ENCODE results near the gene GPR85.
"Not testable (repeated sequence)": the region's sequence is repeated elsewhere in the genome, so short reads cannot be mapped to it uniquely, and the experiment has no call there.

Gene GPR85

GRCh38 chr7:113086431-113086888, at the start of gene GPR85:
Gene GPR85 (minus strand): TSS chr7:113086827. CDS start chr7:113084721, 2,106 bp downstream.
- in situ Hi-C loops (cut with HindIII; ENCODE audit: low sequenced_read_pairs) = no loop called here

GRCh38 chr7:113134025-113134424, 47.4 kb upstream of the GPR85 start:
- in situ Hi-C loops (cut with HindIII; ENCODE audit: low sequenced_read_pairs) = no loop called here

- in situ Hi-C loops (cut with HindIII; ENCODE audit: low sequenced_read_pairs) = no loop called here
Measured at GRCh38 chr7:113131367-113131766, 44.7 kb upstream of the GPR85 start.

GRCh38 chr7:113128031-113128430, 41.4 kb upstream of the GPR85 start:
- in situ Hi-C loops (cut with HindIII; ENCODE audit: low sequenced_read_pairs) = no loop called here

- in situ Hi-C loops (cut with HindIII; ENCODE audit: low sequenced_read_pairs) = no loop called here
Measured at GRCh38 chr7:113125728-113126127, 39.1 kb upstream of the GPR85 start.

- in situ Hi-C loops (cut with HindIII; ENCODE audit: low sequenced_read_pairs) = no loop called here
Measured at GRCh38 chr7:113122744-113123143, 36.1 kb upstream of the GPR85 start.

GRCh38 chr7:113120647-113121046, 34.0 kb upstream of the GPR85 start:
- in situ Hi-C loops (cut with HindIII; ENCODE audit: low sequenced_read_pairs) = no loop called here

- in situ Hi-C loops (cut with HindIII; ENCODE audit: low sequenced_read_pairs) = no loop called here
Measured at GRCh38 chr7:113119429-113119828, 32.8 kb upstream of the GPR85 start.

GRCh38 chr7:113118074-113118959, 31.7 kb upstream of the GPR85 start, which contains the start of gene SMIM30:
Gene SMIM30 (minus strand): TSS chr7:113118554. CDS start chr7:113117578, 976 bp downstream.
- in situ Hi-C loops (cut with HindIII; ENCODE audit: low sequenced_read_pairs) = no loop called here

GRCh38 chr7:113117374-113117774, 30.7 kb upstream of the GPR85 start:
- in situ Hi-C loops (cut with HindIII; ENCODE audit: low sequenced_read_pairs) = not testable (repeated sequence)

GRCh38 chr7:113113912-113114311, 27.3 kb upstream of the GPR85 start:
- in situ Hi-C loops (cut with HindIII; ENCODE audit: low sequenced_read_pairs) = no loop called here

- in situ Hi-C loops (cut with HindIII; ENCODE audit: low sequenced_read_pairs) = no loop called here
Measured at GRCh38 chr7:113109718-113110117, 23.1 kb upstream of the GPR85 start.

GRCh38 chr7:113100121-113100603, 13.5 kb upstream of the GPR85 start:
- in situ Hi-C loops (cut with HindIII; ENCODE audit: low sequenced_read_pairs) = no loop called here

GRCh38 chr7:113099284-113099919, 12.8 kb upstream of the GPR85 start:
- in situ Hi-C loops (cut with HindIII; ENCODE audit: low sequenced_read_pairs) = no loop called here

- in situ Hi-C loops (cut with HindIII; ENCODE audit: low sequenced_read_pairs) = no loop called here
Measured at GRCh38 chr7:113094517-113095249, 8.1 kb upstream of the GPR85 start.

- in situ Hi-C loops (cut with HindIII; ENCODE audit: low sequenced_read_pairs) = no loop called here
Measured at GRCh38 chr7:113093561-113093960, 6.9 kb upstream of the GPR85 start.

- in situ Hi-C loops (cut with HindIII; ENCODE audit: low sequenced_read_pairs) = no loop called here
Measured at GRCh38 chr7:113092762-113093161, 6.1 kb upstream of the GPR85 start.

GRCh38 chr7:113087071-113087998, 708 bp upstream of the GPR85 start:
- in situ Hi-C loops (cut with HindIII; ENCODE audit: low sequenced_read_pairs) = no loop called here

GRCh38 chr7:113085781-113086390, 741 bp downstream of the GPR85 start:
- in situ Hi-C loops (cut with HindIII; ENCODE audit: low sequenced_read_pairs) = no loop called here
